ENCODE measurements around the gene VAC14.
A peak's percentile ranks its signal among the peaks of the same experiment; 100 is the strongest.

Gene VAC14

GRCh38 chr16:70740174-70740913 is 60.6 kb downstream of the VAC14 start:
- TF ChIP-seq REST (IDR thresholded peaks at IDR 0.05; ENCODE audit: low read depth): no peak
- no peak for TF ChIP-seq RAD21 (IDR thresholded peaks at IDR 0.05; ENCODE audit: low read depth)
- TF ChIP-seq CREB1 (IDR thresholded peaks at IDR 0.05; ENCODE audit: low read depth): no peak
- TF ChIP-seq TAF1 (IDR thresholded peaks at IDR 0.05; ENCODE audit: low read depth): no peak
- no peak for TF ChIP-seq MAX (IDR thresholded peaks at IDR 0.05)
- no peak for TF ChIP-seq EP300 (IDR thresholded peaks at IDR 0.05; ENCODE audit: borderline replicate concordance)
- no peak for TF ChIP-seq FOXM1 (IDR thresholded peaks at IDR 0.05; ENCODE audit: borderline replicate concordance, low read depth)
- TF ChIP-seq EGR1 (IDR thresholded peaks at IDR 0.05): no peak
- no peak for TF ChIP-seq CEBPB (IDR thresholded peaks at IDR 0.05)
- no peak for TF ChIP-seq ZBTB7A (IDR thresholded peaks at IDR 0.05; ENCODE audit: low read depth)
- TF ChIP-seq NFIC (IDR thresholded peaks at IDR 0.05): no peak
- TF ChIP-seq USF1 (IDR thresholded peaks at IDR 0.05): no peak
- no peak for TF ChIP-seq TCF12 (IDR thresholded peaks at IDR 0.05; ENCODE audit: low read depth)
- no peak for TF ChIP-seq YY1 (IDR thresholded peaks at IDR 0.05; ENCODE audit: low read depth)
- TF ChIP-seq TEAD4 (IDR thresholded peaks at IDR 0.05): no peak

- no peak for TF ChIP-seq RAD21 (IDR thresholded peaks at IDR 0.05; ENCODE audit: low read depth)
- no peak for TF ChIP-seq NFIC (IDR thresholded peaks at IDR 0.05)
- TF ChIP-seq EP300 (IDR thresholded peaks at IDR 0.05; ENCODE audit: borderline replicate concordance): no peak
- TF ChIP-seq TCF12 (IDR thresholded peaks at IDR 0.05; ENCODE audit: low read depth): no peak
- no peak for TF ChIP-seq EGR1 (IDR thresholded peaks at IDR 0.05)
- TF ChIP-seq TEAD4 (IDR thresholded peaks at IDR 0.05): no peak
- no peak for TF ChIP-seq YY1 (IDR thresholded peaks at IDR 0.05; ENCODE audit: low read depth)
Measured at GRCh38 chr16:70739389-70739788, 61.6 kb downstream of the VAC14 start.

- peak; percentile 61 for TF ChIP-seq RAD21 (IDR thresholded peaks at IDR 0.05; ENCODE audit: low read depth)
- TF ChIP-seq TAF1 (IDR thresholded peaks at IDR 0.05; ENCODE audit: low read depth): no peak
Measured at GRCh38 chr16:70738083-70738977, 62.6 kb downstream of the VAC14 start.

- TF ChIP-seq TCF12 (IDR thresholded peaks at IDR 0.05; ENCODE audit: low read depth): no peak
- TF ChIP-seq EP300 (IDR thresholded peaks at IDR 0.05; ENCODE audit: borderline replicate concordance): no peak
- TF ChIP-seq EGR1 (IDR thresholded peaks at IDR 0.05): no peak
- TF ChIP-seq YY1 (IDR thresholded peaks at IDR 0.05; ENCODE audit: low read depth): no peak
- no peak for TF ChIP-seq NFIC (IDR thresholded peaks at IDR 0.05)
- no peak for TF ChIP-seq TEAD4 (IDR thresholded peaks at IDR 0.05)
- no peak for TF ChIP-seq MAX (IDR thresholded peaks at IDR 0.05)
- TF ChIP-seq USF1 (IDR thresholded peaks at IDR 0.05): no peak
- no peak for TF ChIP-seq RAD21 (IDR thresholded peaks at IDR 0.05; ENCODE audit: low read depth)
Measured at GRCh38 chr16:70737377-70738082, 63.4 kb downstream of the VAC14 start.

GRCh38 chr16:70736465-70737376 is 64.2 kb downstream of the VAC14 start:
- TF ChIP-seq ZBTB7A (IDR thresholded peaks at IDR 0.05; ENCODE audit: low read depth): no peak
- no peak for TF ChIP-seq NFIC (IDR thresholded peaks at IDR 0.05)
- no peak for TF ChIP-seq FOXM1 (IDR thresholded peaks at IDR 0.05; ENCODE audit: borderline replicate concordance, low read depth)
- no peak for TF ChIP-seq EGR1 (IDR thresholded peaks at IDR 0.05)
- TF ChIP-seq USF1 (IDR thresholded peaks at IDR 0.05): no peak
- no peak for TF ChIP-seq MAX (IDR thresholded peaks at IDR 0.05)
- no peak for TF ChIP-seq YY1 (IDR thresholded peaks at IDR 0.05; ENCODE audit: low read depth)
- TF ChIP-seq TCF12 (IDR thresholded peaks at IDR 0.05; ENCODE audit: low read depth): no peak
- TF ChIP-seq EP300 (IDR thresholded peaks at IDR 0.05; ENCODE audit: borderline replicate concordance): no peak
- no peak for TF ChIP-seq RAD21 (IDR thresholded peaks at IDR 0.05; ENCODE audit: low read depth)
- TF ChIP-seq REST (IDR thresholded peaks at IDR 0.05; ENCODE audit: low read depth): no peak
- no peak for TF ChIP-seq TAF1 (IDR thresholded peaks at IDR 0.05; ENCODE audit: low read depth)
- TF ChIP-seq CREB1 (IDR thresholded peaks at IDR 0.05; ENCODE audit: low read depth): no peak
- TF ChIP-seq TEAD4 (IDR thresholded peaks at IDR 0.05): no peak
- no peak for TF ChIP-seq CEBPB (IDR thresholded peaks at IDR 0.05)
